Chondrocyte (in vitro differentiated cells): Measurements from ENCODE around the gene TMTC2. TPM values are rescaled to one million over a fixed set of nuclear protein-coding genes. Genes with fewer than 3 reads are reported as not detected.

ENCODE experiments used
- DNase-seq: peaks from one replicate; pipeline ENCODE4 v3.0.0; 2021; ENCODE audit warnings: mixed read lengths, low spot score
- H3K27ac Mint-ChIP-seq: one replicate; pipeline ENCODE4 v1.8.0; 2021; ENCODE audit warnings: mild to moderate bottlenecking, moderate library complexity, mixed read lengths; ENCODE audit not compliant: unreplicated experiment
- H3K27me3 Mint-ChIP-seq: 2 replicates; pipeline ENCODE4 v1.8.0; 2021; ENCODE audit warnings: low read depth, mixed read lengths
- H3K36me3 Mint-ChIP-seq: 2 replicates; pipeline ENCODE4 v1.8.0; 2021; ENCODE audit warnings: low read depth, mixed read lengths
- H3K4me1 Mint-ChIP-seq: 2 replicates; pipeline ENCODE4 v1.8.0; 2021; ENCODE audit warnings: low read depth, mild to moderate bottlenecking, mixed read lengths
- H3K4me3 Mint-ChIP-seq: one replicate; pipeline ENCODE4 v1.8.0; 2021; ENCODE audit warnings: mild to moderate bottlenecking, moderate library complexity, mixed read lengths; ENCODE audit not compliant: unreplicated experiment
- H3K9me3 Mint-ChIP-seq: 2 replicates; pipeline ENCODE4 v1.8.0; 2021; ENCODE audit warnings: low read depth, mixed read lengths
- total RNA-seq: library from RNA; stranded (reverse); gene quantifications from 3 replicates; pipeline ENCODE4 v1.2.1, GENCODE V29; 2021
- TF ChIP-seq, protein P1 (sequence below): fragments of 200-600 bp; sonication (generic); IDR thresholded peaks from 2 replicates; pipeline ENCODE4 v1.5.0; 2021; ENCODE audit warnings: antibody characterized with exemption, mild to moderate bottlenecking, moderate library complexity

Gene TMTC2
- total RNA-seq, 1 donor from 2014 or later, result 1.4 TPM

DNA sequence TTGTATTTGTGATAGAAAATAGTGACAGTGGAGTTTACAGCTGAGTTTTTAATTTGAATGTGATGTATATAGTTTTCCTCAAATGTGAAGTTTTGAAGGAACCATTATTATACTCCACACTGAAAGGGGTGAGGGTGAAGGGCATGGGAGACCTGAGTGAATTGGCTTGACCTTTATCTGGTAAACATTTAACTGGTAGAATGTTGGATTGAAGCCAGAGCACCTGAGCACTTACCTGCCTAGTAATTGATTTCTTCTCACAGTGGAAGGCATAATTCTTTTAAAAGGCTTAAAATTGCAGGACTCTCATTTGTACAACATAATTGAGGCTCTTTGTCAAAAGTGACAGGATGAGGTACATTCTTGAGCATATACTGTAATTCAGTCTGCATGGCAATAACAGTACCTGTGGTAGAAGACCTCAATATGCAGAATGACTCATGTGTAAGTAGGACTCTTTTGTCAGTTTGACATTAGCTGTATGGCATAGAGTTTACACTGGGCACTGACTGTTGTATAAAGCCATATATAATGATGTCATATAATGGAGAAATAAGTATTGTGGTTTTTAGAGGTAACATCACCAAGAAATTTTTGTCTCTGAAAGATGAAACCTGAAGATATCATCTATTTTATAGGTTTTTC lies 309.6 kb downstream of the TMTC2 start:
- H3K27ac Mint-ChIP-seq, result no peak overlapping the region
- no peak for DNase-seq
- TF ChIP-seq, protein P1, sequence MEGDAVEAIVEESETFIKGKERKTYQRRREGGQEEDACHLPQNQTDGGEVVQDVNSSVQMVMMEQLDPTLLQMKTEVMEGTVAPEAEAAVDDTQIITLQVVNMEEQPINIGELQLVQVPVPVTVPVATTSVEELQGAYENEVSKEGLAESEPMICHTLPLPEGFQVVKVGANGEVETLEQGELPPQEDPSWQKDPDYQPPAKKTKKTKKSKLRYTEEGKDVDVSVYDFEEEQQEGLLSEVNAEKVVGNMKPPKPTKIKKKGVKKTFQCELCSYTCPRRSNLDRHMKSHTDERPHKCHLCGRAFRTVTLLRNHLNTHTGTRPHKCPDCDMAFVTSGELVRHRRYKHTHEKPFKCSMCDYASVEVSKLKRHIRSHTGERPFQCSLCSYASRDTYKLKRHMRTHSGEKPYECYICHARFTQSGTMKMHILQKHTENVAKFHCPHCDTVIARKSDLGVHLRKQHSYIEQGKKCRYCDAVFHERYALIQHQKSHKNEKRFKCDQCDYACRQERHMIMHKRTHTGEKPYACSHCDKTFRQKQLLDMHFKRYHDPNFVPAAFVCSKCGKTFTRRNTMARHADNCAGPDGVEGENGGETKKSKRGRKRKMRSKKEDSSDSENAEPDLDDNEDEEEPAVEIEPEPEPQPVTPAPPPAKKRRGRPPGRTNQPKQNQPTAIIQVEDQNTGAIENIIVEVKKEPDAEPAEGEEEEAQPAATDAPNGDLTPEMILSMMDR, result no peak
- no peaks in the 10 kb centered on the region for H3K27me3 Mint-ChIP-seq
- H3K4me3 Mint-ChIP-seq, result no peak overlapping the region
- no peaks in the 10 kb centered on the region for H3K36me3 Mint-ChIP-seq
- H3K4me1 Mint-ChIP-seq, result peaks cover 16% of the 10 kb centered on the region
- H3K9me3 Mint-ChIP-seq, result peaks cover 5% of the 10 kb centered on the region

DNA sequence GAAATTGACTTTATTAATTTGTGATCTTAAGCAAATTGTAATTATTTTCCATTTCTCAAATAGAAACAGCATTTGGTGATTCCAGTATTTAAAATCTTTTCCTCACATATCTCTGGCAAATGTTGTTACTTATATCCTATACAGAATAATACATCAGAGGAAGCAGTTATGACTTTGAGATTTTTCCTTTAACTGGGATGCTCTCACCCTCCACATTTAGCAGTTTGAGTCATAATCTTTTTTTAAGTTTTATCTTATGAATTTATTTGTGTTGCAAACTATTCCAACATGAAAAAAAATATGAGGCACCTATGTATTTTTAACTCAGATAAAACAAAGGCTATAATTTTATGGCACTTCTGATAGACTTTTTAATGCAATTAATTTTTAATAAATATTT lies 311.8 kb downstream of the TMTC2 start:
- no peak for DNase-seq
- TF ChIP-seq, protein P1, result no peak

DNA sequence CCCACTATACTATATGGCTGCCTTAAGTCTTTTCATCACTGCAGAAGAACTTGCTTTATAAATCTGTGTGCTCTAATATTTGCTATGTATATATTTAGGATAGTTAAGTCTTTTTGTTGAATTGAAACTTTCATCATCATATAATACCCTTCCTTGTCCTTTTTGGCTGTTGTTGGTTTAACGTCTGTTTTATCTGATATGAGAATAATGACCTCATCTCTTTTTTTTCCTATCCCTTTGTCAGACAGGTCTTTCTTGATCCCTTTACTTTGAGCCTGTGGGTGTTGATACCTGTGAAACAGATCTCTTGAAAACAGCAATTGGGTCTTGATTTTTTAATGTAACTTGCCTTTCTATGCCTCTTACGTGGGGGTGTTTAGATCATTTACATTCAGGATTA lies 316.3 kb downstream of the TMTC2 start:
- H3K36me3 Mint-ChIP-seq, result no peaks in the 10 kb centered on the region
- H3K9me3 Mint-ChIP-seq, result peaks cover 16% of the 10 kb centered on the region
- TF ChIP-seq, protein P1, result no peak
- no peaks in the 10 kb centered on the region for H3K27me3 Mint-ChIP-seq
- H3K4me1 Mint-ChIP-seq, result peaks cover 18% of the 10 kb centered on the region
- H3K4me3 Mint-ChIP-seq, result no peak overlapping the region
- DNase-seq, result no peak
- H3K27ac Mint-ChIP-seq, result no peak overlapping the region

More for the DNA sequence above, 311.8 kb downstream of the TMTC2 start:
- H3K4me1 Mint-ChIP-seq, result peaks cover 16% of the 10 kb centered on the region
- no peaks in the 10 kb centered on the region for H3K27me3 Mint-ChIP-seq
- H3K9me3 Mint-ChIP-seq, result peaks cover 5% of the 10 kb centered on the region
- H3K36me3 Mint-ChIP-seq, result no peaks in the 10 kb centered on the region
- no peak overlapping the region for H3K27ac Mint-ChIP-seq
- no peak overlapping the region for H3K4me3 Mint-ChIP-seq

DNA sequence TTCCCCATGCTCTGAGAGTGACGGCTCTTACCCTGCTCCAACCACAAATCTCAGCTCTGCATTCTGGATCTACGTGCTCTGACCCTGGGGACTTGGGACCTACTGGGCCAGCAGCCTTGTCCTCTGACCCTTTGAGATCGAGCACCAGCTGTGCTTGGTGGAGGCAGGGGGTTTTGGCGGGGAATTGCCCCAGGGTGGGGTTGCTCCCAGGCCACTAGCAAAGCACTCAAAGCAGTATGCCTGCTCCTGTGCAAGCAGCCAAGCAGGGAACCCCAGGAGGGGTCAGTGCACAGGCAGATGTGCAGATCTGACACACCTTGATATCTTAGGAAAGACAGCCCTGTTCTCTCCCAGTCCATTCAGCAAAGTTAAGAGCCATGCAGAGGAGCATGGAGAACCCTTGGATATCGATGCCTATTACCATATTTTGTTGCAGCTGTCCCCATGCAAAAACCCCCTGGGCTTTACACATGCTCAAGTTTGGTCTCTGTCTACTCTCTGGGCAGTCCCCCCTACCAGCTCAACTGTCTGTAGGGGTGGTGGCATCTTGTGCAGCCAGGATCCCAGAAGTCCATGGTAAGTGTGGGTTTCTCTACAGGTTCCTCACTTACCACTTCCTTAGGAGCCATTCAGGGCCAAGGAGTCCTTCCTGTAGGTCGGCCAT lies 319.0 kb downstream of the TMTC2 start:
- no peak for DNase-seq

DNA sequence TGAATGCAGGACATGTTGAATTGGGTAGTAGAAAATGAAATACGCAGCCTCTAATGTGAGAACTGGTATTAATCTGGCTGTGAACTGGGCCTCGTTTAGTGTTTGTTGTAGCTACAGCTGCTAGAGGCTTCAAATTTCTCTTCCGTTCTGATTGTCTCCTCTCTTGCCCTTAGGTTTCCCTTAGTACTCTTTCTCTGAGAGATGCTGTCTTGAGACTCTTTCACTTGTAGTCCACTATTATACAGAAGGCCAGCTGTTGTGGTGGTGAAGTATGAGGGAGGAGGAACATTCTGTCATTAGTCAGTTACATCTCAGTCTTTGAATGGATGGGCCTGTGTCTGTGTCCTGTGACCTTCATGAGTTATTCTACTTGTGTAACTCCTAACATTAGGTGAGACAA lies 322.0 kb downstream of the TMTC2 start:
- DNase-seq, result no peak
- Mint-ChIP-seq H3K27ac (no peak overlapping the region), H3K4me3 (no peak overlapping the region), H3K27me3 (no peaks in the 10 kb centered on the region), H3K9me3 (peaks cover 32% of the 10 kb centered on the region), H3K36me3 (peaks cover 5% of the 10 kb centered on the region), H3K4me1 (peaks cover 7% of the 10 kb centered on the region)
- TF ChIP-seq, protein P1, result no peak

More for the DNA sequence above, 319.0 kb downstream of the TMTC2 start:
- H3K9me3 Mint-ChIP-seq, result peaks cover 35% of the 10 kb centered on the region
- peaks cover 5% of the 10 kb centered on the region for H3K36me3 Mint-ChIP-seq
- no peak overlapping the region for H3K27ac Mint-ChIP-seq
- TF ChIP-seq, protein P1, result no peak
- H3K4me1 Mint-ChIP-seq, result peaks cover 8% of the 10 kb centered on the region
- H3K27me3 Mint-ChIP-seq, result no peaks in the 10 kb centered on the region
- no peak overlapping the region for H3K4me3 Mint-ChIP-seq
